ENCODE data around the gene IMPG1. TPM values are rescaled to one million over a fixed set of nuclear protein-coding genes. Genes with fewer than 3 reads are reported as not detected.

IMPG1 gene
- polyA plus RNA-seq, 3 donors: not detected

GRCh38 chr6:75874224-75874623, 198.2 kb downstream of the IMPG1 start:
- H3K4me1 ChIP-seq (ENCODE audit: control insufficient read depth in 1 of 2, insufficient read depth in 2 of 2, low read length in 2 of 2): no peaks in the 10 kb centered on the region
- H2AFZ ChIP-seq (ENCODE audit: insufficient read depth, low read depth, low read length, poor library complexity, severe bottlenecking): no peak overlapping the region
- Mint-ChIP-seq H3K36me3 (no peaks in the 10 kb centered on the region), H3K27me3 (ENCODE audit: low read depth in 3 of 3) (peaks cover 1 to 2% (median 2%) of the 10 kb centered on the region in 3 donors), H3K4me3 (no peak overlapping the region), H3K9me3 (no peaks in the 10 kb centered on the region), H3K27ac (no peak overlapping the region), H3K4me1 (no peaks in the 10 kb centered on the region)
- H3K27ac ChIP-seq (ENCODE audit: low read depth in 1 of 2, low read length in 2 of 2): no peak overlapping the region
- no peak overlapping the region for H3K9ac ChIP-seq (ENCODE audit: insufficient read depth, low read length, poor library complexity, severe bottlenecking)
- intact Hi-C loops (cut with micrococcal nuclease): no loop called here
- no peaks in the 10 kb centered on the region for H3K36me3 ChIP-seq (replicated peaks in 1 of 2; ENCODE audit: control insufficient read depth in 1 of 2, insufficient read depth in 2 of 2, low read length in 2 of 2)
- no peaks in the 10 kb centered on the region for H3K9me3 ChIP-seq (replicated peaks in 1 of 2; ENCODE audit: control insufficient read depth in 1 of 2, insufficient read depth in 1 of 2, low read length in 2 of 2)
- H3K4me2 ChIP-seq (replicated peaks; ENCODE audit: extremely low read depth, low read length, poor library complexity, severe bottlenecking): no peak overlapping the region
- TF ChIP-seq, protein P1, sequence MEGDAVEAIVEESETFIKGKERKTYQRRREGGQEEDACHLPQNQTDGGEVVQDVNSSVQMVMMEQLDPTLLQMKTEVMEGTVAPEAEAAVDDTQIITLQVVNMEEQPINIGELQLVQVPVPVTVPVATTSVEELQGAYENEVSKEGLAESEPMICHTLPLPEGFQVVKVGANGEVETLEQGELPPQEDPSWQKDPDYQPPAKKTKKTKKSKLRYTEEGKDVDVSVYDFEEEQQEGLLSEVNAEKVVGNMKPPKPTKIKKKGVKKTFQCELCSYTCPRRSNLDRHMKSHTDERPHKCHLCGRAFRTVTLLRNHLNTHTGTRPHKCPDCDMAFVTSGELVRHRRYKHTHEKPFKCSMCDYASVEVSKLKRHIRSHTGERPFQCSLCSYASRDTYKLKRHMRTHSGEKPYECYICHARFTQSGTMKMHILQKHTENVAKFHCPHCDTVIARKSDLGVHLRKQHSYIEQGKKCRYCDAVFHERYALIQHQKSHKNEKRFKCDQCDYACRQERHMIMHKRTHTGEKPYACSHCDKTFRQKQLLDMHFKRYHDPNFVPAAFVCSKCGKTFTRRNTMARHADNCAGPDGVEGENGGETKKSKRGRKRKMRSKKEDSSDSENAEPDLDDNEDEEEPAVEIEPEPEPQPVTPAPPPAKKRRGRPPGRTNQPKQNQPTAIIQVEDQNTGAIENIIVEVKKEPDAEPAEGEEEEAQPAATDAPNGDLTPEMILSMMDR (IDR thresholded peaks at IDR 0.05): no peak
- DNase-seq: no peak
- H4K20me1 ChIP-seq (ENCODE audit: insufficient read depth, low read length): no peaks in the 10 kb centered on the region
- no peaks in the 10 kb centered on the region for H3K27me3 ChIP-seq (ENCODE audit: control insufficient read depth in 2 of 2, insufficient read depth in 2 of 2, low read length in 2 of 2)
- H3K79me2 ChIP-seq (ENCODE audit: insufficient read depth, low read length): no peaks in the 10 kb centered on the region
- 89% methylated on average over 1 of the region's 2 CpGs for WGBS (ENCODE audit: insufficient coverage)
- H3K4me3 ChIP-seq (replicated peaks in 1 of 3; ENCODE audit: low read depth in 2 of 3, low read length in 3 of 3): no peak overlapping the region

Small RNA genes lying within 50 kb of the gene (small RNA-seq; reads per million reads assigned to genes)
- gene RF00019 (ENCODE audit: insufficient read length, low read depth) (not detected), gene RNU6-248P (ENCODE audit: insufficient read length, low read depth) (not detected)
